Stimulated activated CD8-positive, alpha-beta memory T cell treated with anti-CD3 and anti-CD28 coated beads, Interleukin-2, amount 100 ng/mL, for 48 hours (primary cell): ENCODE results near the gene PLEKHG1.

Source experiments
- DNase-seq, 2 donors: peaks; one replicate each; pipeline ENCODE4 v3.0.0-alpha.2; 2020; ENCODE audit warnings: low read depth in 2 of 2

PLEKHG1 gene

DNA sequence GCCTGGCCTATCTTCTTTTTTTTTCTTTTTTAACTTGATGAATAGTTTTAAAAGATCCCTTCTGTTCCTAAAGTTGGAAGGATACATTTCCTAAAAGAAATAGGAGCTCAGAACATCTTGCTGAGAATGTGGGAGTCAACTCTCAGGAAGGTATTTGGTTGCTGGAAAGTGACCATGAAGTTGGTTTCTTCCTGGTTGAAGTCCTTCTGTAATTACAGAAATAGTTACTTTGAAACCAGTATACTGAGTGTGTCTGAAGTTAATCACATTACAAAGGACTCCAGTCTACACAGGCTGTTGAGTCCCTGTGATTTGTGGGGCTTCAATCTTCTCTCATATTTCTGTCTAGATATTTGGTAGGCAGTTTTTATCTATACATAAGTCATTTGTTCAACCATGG is 9.8 kb upstream of the PLEKHG1 start:
- no peak for DNase-seq

DNA sequence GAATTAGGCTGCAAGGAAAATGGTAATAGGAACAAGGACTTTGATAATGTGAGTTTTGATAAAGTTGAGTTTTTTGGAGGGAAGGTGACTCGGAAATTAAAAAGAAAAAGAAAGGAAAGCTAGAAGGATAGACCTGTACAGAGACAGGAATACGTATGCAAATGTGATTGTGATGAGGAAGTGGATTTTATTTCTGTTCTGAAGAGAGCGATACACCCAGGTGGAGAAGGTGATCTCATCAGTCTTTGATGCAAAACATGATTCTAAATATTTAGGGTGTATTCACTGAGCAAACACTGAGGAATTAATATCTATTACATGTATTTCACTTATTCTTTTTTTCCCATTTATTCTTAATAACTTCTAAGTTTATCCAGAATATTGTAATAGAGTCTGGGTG is 9.2 kb upstream of the PLEKHG1 start:
- no peak for DNase-seq

DNA sequence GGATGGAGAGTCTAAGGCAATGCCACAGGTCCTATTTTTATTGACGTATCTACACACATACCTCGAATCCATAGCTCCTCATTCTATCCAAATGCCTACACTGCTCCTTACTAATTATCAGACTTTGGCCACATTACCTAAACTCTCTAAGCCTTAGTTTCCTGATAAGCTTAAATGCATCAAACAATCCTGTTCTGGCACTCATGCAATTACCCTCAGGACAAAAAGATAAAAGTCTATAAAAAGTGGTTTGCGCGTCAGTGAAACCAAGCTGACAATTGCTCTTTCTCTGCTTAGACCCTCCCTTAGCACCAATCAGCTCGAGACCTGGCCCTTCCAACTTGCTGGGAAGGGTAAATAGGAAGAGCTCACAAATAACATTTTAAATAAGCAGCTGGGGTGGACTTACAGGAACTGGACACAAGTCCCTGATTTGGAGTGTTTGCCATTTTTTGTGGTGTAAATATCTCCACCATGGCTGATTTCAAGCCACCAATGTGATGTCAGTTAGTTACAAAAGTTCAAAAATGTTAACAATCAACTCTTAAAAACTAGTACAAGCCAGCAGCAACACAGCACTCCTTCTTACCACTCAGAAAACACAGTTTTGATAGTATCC is 7.2 kb upstream of the PLEKHG1 start:
- no peak for DNase-seq

DNA sequence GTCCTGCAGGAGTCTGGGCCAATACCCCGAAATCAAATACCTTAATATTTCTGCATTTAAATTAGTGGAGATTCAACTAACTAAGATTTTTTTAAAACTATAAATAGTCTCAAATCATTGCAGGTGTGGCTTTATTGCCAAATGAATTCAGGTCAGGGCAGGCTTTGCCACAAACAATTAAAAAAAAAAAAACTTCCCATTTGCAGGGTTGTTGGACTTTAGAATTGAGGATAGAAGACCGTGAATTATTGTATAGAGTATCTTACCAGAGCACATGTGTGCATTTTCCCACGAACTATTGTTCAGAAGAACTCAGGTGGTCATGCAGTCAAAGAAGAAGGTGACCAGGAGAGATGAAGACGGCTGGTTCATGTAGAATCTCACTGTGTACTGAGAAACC is 6.6 kb upstream of the PLEKHG1 start:
- no peak for DNase-seq

DNA sequence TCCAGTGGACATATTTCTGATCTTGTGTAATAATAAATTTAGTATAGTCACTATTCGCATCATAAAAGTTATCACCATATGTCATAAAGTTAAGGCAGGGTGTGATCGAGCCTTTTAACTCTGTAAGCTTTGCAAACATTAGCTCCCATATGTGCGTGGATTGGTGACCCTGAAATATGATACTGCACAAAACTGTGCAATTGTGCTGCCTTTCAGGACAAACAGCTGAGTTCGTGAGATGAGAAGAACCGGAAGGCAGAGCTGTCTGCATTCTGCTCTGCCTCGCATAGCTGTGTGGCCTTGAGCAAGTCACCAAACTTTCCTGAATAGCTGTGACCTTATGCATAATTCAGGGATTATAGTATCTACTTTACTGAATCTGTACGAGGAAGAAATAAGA is 3.2 kb upstream of the PLEKHG1 start:
- no peak for DNase-seq

DNA sequence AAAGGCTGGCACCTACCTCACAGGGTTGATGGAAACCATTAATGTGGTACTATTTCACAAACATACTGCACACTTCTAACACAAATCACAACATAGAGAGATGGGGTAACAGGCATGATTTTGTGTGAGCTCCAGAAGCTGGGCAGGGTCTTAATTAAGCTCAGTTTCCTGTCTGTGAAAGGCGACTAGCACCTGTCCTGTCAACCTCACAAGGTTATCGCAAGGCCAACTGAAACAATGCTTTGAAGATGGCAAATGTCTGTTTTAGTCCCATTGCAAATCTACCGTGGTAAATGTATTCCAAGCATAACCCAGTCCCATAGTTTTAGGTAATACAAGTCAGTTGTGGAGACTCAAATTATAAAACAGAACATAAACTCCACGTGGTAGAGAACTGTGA is 1.3 kb upstream of the PLEKHG1 start:
- no peak for DNase-seq

DNA sequence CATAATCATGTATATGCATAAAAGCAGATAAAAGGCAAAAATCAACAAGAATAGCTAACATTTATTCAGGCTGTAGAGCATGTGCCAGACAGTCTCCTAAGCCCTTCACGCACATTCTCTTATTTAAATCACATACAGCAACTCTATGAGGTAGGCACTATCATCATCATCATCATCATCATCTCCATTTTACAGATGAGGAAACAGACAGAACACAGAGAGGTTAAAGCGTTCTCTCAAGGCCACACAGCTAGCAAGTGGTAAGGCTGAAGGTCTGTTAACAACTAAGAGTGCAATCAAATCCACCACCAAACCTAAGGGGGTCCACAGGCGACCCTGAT is 857 bp upstream of the PLEKHG1 start:
- no peak for DNase-seq

DNA sequence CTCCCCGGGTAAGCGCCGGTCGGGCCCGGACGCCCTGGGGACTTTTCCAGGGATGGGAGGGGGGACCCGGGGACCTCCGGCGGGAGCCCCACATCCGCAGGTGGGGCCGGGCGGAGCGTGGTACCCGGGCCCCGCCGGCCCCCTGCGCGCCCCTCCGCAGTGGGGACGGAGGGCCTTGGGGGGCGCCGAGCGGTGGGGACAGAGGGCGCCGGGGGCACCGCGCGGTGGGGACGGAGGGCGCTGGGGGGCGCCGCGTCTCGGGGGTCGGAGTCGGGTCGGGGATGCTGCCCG is 270 bp downstream of the PLEKHG1 start:
- no peak for DNase-seq

DNA sequence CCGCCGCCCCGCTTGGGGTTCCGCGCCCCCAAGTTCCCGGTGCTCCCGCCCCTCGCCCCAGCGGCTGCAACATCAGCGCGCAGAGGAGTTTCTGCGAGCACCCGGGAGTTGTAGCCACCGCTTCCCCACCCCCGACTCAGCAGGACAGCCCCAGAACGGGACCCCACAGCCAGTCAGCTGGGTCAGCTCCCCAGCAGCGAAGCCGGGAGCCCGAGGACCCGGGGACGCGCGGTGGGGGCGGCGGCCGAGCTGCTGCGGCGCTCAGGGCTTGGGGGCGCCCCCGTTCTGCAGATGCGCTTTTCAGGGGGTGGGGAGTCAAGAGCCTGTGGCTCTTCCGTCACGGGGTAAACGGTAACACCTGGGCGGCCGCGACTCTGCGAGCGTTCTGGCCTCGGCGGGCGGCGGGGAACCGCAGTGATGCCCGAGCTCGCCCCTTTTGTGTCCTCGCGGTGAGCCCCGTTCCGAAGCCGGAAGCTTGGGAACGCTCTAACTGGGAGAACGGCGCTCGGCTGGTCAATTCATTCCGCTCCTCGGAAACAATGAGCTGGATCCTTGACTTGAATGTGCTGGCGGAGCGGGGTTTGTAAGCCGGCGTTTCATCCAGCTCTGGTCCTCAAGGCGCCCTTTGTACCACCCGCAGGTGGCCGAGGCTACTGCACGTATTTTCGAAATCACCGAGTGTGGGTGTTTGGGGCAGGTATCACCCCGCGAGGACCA is 774 bp downstream of the PLEKHG1 start:
- peak; percentile 40 to 58 for DNase-seq

DNA sequence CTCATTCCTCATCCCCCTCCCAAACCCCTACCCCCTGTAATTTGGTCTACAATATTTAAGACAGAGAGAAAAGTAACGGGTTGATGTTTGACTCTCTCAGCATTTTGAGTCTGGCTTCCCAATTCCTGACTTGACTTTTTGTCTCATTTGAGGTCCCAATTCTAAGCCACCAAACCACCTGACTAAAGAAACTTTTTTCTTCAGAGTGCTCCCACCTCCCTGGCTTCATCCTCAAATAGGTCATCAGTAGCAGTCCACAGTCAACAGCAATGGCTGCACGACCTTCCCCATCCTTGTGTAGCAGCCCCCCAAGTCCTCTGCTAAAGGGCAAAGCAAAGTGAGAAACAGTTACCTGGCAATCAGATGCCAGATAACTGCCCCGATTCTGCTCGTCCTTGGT is 1.8 kb downstream of the PLEKHG1 start:
- no peak for DNase-seq

DNA sequence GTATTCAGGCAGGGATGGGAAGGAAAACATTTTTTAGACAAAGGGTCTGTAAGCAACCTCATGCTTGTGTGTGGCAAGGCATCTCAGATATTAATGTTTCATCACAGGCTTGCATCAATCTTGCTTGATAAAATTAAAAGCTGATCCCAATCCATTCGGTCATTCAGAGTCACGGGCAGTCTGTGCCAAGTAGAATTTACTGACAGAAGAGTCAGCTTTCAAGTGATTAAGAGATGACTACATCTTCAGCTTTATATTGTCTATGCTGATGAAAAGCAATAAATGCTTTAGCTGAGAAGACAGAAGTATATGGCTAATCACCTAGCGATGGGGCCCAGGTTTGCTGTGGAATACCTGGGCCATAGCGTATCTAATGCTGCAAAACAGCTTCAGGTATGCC is 3.5 kb downstream of the PLEKHG1 start:
- no peak for DNase-seq

DNA sequence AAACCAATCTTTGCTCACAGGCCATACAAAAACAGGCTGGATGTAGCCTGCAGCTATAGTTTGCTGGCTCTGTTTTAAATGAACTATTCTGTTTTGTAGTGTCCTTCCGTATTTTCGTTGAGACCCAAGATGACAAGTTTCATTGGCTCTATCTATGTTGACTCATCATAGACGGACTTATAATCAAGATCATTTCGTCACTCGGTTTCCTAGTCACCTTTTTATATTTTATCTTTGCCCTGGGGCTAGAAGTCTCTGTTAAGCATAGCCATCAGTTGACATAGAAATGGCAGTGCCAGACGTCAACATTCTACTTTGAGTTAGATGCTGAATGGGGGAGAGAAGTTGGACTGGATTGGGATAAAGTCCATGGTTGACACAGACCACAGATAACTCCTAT is 4.8 kb downstream of the PLEKHG1 start:
- no peak for DNase-seq

DNA sequence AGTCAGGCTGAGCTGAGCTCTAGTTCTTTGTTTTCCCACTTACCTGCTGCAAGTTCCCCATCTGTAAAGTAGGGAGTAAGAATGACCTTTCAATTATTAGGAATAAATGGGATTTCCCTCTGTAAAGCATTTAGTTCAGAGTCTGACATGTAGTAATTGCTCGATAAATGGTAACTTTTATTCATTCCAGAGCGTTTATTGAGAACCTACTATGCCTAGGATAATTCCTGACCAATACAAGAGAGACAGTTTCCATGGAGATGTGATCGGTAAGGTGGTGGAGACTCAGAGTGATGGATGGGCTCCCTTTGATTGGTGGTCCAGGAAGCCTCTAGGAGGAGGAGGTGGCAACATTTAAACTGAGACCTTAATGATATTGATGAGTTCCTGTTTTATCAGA is 5.6 kb downstream of the PLEKHG1 start:
- no peak for DNase-seq

DNA sequence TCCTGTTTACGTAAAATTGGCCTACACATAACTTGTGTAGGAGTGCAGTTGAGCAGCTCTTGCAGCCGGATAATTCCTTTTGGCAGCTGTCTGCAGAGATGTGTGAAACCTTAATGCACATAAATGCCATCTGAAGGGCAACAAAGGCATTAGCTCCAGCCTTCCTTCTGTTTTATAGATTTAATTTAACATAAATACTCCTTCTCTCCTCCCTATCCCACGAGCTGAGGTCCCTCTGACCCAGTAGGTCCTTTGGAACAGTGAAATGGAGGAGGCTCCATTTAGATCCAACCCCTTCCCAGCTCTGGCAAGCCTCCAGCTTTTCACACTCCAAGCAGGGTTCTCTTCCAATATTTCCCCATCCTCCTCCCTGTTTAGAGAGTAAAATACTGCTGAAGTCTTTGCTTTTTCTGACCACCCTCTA is 6.5 kb downstream of the PLEKHG1 start:
- no peak for DNase-seq

DNA sequence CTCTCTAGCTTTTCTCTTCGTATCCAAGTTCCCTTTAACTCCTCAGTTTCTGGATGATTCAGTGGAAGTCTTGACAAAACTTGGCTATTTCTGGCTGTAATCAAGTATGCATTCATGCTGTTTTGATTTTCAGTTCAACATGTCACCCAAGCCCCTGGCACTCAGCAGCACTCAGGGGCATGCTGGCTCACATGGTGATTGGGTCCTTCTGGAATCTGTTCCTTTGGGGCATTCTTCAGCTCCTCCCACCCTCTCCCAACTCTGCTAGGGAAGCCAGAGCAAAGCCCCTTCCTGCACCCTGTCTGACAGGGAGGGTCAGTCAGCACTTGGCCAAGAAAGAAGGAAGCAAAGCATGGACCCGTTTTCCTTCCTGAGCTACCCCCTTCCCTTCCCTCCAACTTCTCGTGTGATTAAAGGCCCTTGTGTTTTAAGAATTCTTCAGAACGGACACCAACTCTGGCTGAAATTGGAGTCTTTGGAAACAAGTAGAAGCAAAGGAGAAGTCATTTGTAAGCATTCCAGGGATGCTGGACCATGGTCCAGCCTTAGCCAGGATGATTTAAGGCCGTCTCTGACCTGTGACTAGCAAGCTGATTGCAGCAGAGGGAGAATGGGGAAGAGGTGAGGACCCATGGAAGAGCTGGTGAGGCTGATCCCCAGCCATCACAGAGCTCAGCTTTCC is 7.1 kb downstream of the PLEKHG1 start:
- no peak for DNase-seq

DNA sequence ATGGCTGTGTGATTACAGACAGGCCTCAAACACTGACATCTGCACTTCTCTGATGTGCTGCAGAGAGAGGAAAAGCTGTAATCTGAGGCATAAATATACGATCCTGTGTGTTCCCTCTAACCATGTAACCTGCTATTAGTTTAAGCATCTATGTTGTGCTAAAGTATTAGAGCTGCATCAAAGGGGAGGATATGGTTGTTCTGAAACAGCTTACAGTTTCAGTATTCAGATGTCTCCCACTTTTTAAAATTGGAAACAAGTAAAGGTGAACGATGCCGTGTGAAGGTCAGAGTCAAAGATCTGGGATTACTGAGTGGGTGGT is 7.6 kb downstream of the PLEKHG1 start:
- no peak for DNase-seq

DNA sequence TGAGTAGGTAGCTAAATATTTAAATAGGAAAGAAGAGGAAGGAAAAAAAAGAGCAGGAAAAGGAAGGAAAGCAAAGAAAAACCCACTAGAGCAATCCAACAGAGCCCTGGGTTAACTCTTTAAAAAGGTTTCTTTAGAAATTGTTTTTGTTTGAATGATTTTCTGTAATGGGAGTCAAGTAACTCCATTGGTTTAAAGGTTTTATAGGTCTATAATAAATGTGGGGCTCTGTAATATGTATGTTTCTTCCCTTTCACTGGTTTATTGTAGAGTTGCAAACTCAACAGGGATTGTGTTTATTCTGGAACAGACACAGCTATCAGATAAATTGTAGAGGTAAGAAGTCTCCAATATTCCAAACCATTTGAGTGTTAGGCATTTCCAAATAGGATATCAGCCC is 10.9 kb downstream of the PLEKHG1 start:
- no peak for DNase-seq

DNA sequence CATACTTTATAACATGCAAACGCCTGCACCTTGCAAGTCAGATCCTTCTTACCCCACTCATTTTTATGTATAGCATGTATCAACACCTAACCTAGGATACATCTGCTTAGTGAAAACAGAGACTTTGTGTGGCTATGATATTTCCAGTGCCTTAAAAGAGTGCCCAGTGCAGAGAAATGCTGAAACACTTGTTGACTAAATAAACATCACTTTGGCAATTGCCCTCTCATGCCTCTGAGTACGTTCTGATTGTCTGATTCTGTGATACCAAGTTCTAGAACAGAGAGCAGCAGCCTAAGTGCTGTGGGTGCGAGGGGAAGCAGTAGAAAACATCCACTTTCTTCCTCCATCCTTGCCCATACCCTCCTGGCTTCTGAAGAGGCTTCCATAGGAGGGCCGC is 13.6 kb downstream of the PLEKHG1 start:
- DNase-seq, result no peak

DNA sequence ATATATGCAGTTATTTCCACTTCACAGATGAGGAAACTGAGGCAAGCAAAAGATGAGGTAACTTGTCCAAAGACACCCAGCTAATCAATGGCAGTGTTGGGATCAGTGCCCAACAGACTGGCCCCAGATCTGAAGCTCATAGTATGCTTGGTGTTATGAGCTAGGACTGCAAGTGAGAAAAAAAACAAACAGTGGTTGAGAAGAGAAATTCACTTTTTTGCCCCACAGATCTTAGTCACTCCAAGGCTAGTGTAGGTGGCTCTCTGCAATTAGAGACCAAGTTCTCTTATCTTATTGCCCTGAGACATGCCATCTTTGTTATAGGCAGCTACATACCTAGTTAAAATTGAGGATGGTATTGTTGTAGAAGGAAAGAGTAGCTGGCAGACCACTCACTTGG is 16.3 kb downstream of the PLEKHG1 start:
- no peak for DNase-seq

DNA sequence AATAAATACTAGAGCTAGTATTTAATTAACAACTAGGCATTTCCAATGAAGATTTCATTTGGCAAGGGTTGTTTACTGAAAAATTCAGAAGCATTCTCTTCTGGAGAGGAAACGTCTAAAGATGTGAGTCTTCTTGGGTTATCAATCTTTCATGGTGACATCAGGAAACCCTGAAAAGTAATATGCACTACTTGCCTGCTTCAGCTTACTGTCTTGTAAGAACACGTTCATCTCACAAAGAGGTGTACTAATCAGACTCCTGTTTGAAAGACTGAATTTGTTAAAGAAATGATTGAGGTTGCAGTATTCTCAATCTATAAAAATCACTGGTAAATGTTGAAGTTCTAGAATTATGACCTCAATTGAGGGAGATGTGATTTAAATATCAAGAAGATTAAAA is 16.9 kb downstream of the PLEKHG1 start:
- no peak for DNase-seq

DNA sequence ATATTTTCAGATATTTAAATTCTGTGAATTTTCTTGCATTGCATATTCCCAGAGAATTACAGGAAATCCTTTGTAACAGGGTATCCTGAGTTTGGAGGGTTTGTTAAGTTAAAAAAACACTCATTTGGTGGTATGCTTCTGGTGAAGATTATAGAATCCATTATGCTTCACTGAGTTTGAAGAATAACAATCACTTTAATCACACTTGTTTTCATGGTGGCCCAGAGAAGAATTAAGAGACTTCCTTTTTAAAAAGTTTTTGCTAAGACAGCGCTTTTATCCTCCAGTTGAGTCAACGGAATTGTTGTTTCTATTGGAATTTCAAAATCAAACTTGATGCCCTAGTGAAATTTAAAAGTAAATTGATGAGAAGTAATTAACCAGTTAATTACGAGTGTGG is 17.4 kb downstream of the PLEKHG1 start:
- no peak for DNase-seq

DNA sequence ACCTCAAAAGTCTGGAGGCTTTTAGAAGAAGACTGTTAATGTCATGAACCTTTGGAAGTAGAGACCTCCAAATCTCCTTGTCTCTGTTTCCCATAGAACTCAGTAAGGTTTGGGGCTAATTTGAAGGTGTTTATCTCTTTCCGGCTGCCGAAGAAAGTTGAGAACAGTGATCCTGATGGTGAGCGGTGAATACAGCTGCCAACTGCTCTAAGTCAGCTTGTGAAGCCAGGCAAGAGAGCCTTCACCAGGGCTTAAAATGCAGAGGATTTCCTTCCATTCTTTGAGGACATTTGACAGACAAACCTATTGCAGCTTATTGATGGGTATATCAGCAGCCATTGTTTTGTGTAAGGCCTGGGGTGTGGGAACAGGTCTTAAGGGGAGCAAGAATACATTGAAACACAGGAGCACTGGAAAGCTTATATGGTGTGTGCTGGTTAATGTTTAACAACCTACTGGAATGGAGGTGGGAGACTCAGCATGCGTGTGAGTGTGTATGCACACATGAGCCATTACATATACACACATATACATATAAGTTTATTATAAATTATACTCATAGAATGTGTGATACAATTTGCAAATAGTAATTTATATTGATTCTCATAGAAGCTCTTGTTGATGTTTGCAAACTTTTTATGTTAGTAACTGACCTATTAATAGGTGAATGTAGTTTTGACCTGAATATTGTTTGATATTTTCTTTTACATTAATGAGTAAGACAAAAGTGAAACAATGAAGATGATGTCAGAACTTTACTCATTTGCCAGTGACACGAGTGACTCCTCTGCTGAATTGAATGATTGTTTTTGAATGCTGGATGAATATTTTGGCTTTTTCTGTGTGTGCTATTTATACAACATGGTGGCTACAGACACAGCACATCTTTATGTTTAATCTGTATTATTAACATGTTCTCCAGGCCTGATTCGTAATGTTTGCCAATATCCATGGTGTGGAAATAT is 18.1 kb downstream of the PLEKHG1 start:
- DNase-seq, result no peak

DNA sequence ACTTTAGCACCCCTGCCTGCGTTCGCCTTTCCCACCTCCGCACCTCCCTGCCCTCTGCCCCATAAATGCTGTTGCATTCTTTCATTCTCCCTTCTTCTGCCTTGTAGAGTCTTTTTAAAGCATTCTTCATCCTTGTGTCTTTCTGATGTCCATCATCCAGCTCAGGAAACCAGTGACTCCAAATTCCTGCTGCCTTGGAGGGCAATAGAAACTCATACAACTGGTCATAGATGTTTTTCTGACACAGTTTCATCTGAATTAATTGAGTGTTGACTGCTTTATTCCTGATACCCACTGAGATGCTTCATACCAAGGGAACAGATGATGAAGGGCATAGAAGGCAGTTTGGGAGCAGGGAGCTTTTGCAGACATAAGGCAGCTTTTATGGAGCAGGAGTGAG is 19.6 kb downstream of the PLEKHG1 start:
- no peak for DNase-seq
